ENCODE measurements around the gene TMEM9.

TMEM9 gene

GRCh38 chr1:201154389-201155165 is at the start of gene TMEM9:
Gene TMEM9 (minus strand): TSS chr1:201154474. CDS start chr1:201153923, 551 bp downstream.
- H3K27me3 ChIP-seq (replicated peaks; ENCODE audit: control insufficient read depth, insufficient read depth, low read length): no peaks in the 10 kb centered on the region
- H3K4me3 ChIP-seq (replicated peaks; ENCODE audit: low read depth, low read length): peak within 1 kb of the TSS; percentile 83
- no peak for TF ChIP-seq CTCF (IDR thresholded peaks at IDR 0.05; ENCODE audit: insufficient read depth, low read length, poor library complexity, severe bottlenecking)
- H3K36me3 ChIP-seq (ENCODE audit: control insufficient read depth, insufficient read depth, low read length): no peaks in the 10 kb centered on the region; the same call in none of the 2 replicates
- peak; percentile 94 for DNase-seq (ENCODE audit: extremely low read depth, insufficient read length)

- no peaks in the 10 kb centered on the region for H3K36me3 ChIP-seq (ENCODE audit: control insufficient read depth, insufficient read depth, low read length)
- no peaks in the 10 kb centered on the region; the same call in none of the 2 replicates for H3K27me3 ChIP-seq (replicated peaks; ENCODE audit: control insufficient read depth, insufficient read depth, low read length)
- H3K4me3 ChIP-seq (replicated peaks; ENCODE audit: low read depth, low read length): no peak overlapping the region
- no peak for TF ChIP-seq CTCF (IDR thresholded peaks at IDR 0.05; ENCODE audit: insufficient read depth, low read length, poor library complexity, severe bottlenecking)
- no peak for DNase-seq (ENCODE audit: extremely low read depth, insufficient read length)
These were observed 44.3 kb upstream of the TMEM9 start for GRCh38 chr1:201198598-201198997.

GRCh38 chr1:201194046-201194445 is 39.8 kb upstream of the TMEM9 start:
- no peak for TF ChIP-seq CTCF (IDR thresholded peaks at IDR 0.05; ENCODE audit: insufficient read depth, low read length, poor library complexity, severe bottlenecking)
- no peak overlapping the region for H3K4me3 ChIP-seq (replicated peaks; ENCODE audit: low read depth, low read length)
- DNase-seq (ENCODE audit: extremely low read depth, insufficient read length): no peak
- peaks cover 3% of the 10 kb centered on the region for H3K27me3 ChIP-seq (replicated peaks; ENCODE audit: control insufficient read depth, insufficient read depth, low read length)
- H3K36me3 ChIP-seq (ENCODE audit: control insufficient read depth, insufficient read depth, low read length): no peaks in the 10 kb centered on the region

GRCh38 chr1:201192261-201192788 is 38.1 kb upstream of the TMEM9 start:
- peaks cover 4% of the 10 kb centered on the region for H3K27me3 ChIP-seq (replicated peaks; ENCODE audit: control insufficient read depth, insufficient read depth, low read length)
- TF ChIP-seq CTCF (IDR thresholded peaks at IDR 0.05; ENCODE audit: insufficient read depth, low read length, poor library complexity, severe bottlenecking): no peak
- H3K36me3 ChIP-seq (ENCODE audit: control insufficient read depth, insufficient read depth, low read length): no peaks in the 10 kb centered on the region
- DNase-seq (ENCODE audit: extremely low read depth, insufficient read length): no peak
- no peak overlapping the region for H3K4me3 ChIP-seq (replicated peaks; ENCODE audit: low read depth, low read length)

GRCh38 chr1:201191653-201192260 is 37.5 kb upstream of the TMEM9 start:
- Histone ChIP-seq H3K36me3 (ENCODE audit: control insufficient read depth, insufficient read depth, low read length) (no peaks in the 10 kb centered on the region), H3K4me3 (replicated peaks; ENCODE audit: low read depth, low read length) (no peak overlapping the region), H3K27me3 (replicated peaks; ENCODE audit: control insufficient read depth, insufficient read depth, low read length) (peaks cover 4% of the 10 kb centered on the region)
- TF ChIP-seq CTCF (IDR thresholded peaks at IDR 0.05; ENCODE audit: insufficient read depth, low read length, poor library complexity, severe bottlenecking): no peak
- DNase-seq (ENCODE audit: extremely low read depth, insufficient read length): no peak

All from GM06990 (cell line).